SK-N-SH treated with all-trans-retinoic acid at 6 μM for 48 hours (cell line): ENCODE results near the gene SVIL.
"Not testable (repeated sequence)": the region's sequence is repeated elsewhere in the genome, so short reads cannot be mapped to it uniquely, and the experiment has no call there.

Experiments
- ATAC-seq: fragments of 200-7000 bp; cut with Tn5 transposase; 3 replicates; pipeline ENCODE4 v1.9.1; 2020; ENCODE audit warnings: mild to moderate bottlenecking, moderate library complexity
- ARNTL ChIP-seq: fragments of 450-650 bp; formaldehyde crosslinking; IDR thresholded peaks from 2 replicates; pipeline ENCODE4 v1.5.0; 2020; ENCODE audit warnings: low read depth, mild to moderate bottlenecking, moderate library complexity, borderline replicate concordance
- ISL1 ChIP-seq: fragments of 250-450 bp; sonication (Bioruptor Pico); IDR thresholded peaks from 2 replicates; pipeline ENCODE4 v2.1.2; 2022; ENCODE audit warnings: mild to moderate bottlenecking, moderate library complexity
- PPARA ChIP-seq: fragments of 250-450 bp; sonication (Bioruptor Pico); IDR thresholded peaks from 2 replicates; pipeline ENCODE4 v1.5.0; 2020; ENCODE audit warnings: mild to moderate bottlenecking, borderline replicate concordance
- RARB ChIP-seq: fragments of 250-450 bp; sonication (Bioruptor Pico); IDR thresholded peaks from 2 replicates; pipeline ENCODE4 v1.8.0; 2021; ENCODE audit warnings: mild to moderate bottlenecking, moderate library complexity
- TOX ChIP-seq: fragments of 250-450 bp; sonication (Bioruptor Pico); IDR thresholded peaks from 2 replicates; pipeline ENCODE4 v1.8.0; 2021; ENCODE audit warnings: mild to moderate bottlenecking, moderate library complexity, borderline replicate concordance
- ZFP3 ChIP-seq: fragments of 250-450 bp; sonication (Bioruptor Pico); IDR thresholded peaks from 2 replicates; pipeline ENCODE4 v1.5.0; 2020; ENCODE audit warnings: mild to moderate bottlenecking, moderate library complexity
- ZFP30 ChIP-seq: fragments of 450-650 bp; formaldehyde crosslinking; IDR thresholded peaks from 2 replicates; pipeline ENCODE4 v1.5.0; 2022; ENCODE audit warnings: mild to moderate bottlenecking, moderate library complexity
- ZNF565 ChIP-seq: fragments of 450-650 bp; formaldehyde crosslinking; conservative IDR thresholded peaks from 2 replicates; pipeline ENCODE4 v1.5.0; 2020; ENCODE audit warnings: low read depth, mild to moderate bottlenecking, moderate library complexity
- ZNF70 ChIP-seq: fragments of 450-650 bp; formaldehyde crosslinking; IDR thresholded peaks from 2 replicates; pipeline ENCODE4 v1.5.0; 2020; ENCODE audit warnings: mild to moderate bottlenecking, moderate library complexity
- ZNF8 ChIP-seq: fragments of 450-650 bp; formaldehyde crosslinking; IDR thresholded peaks from 2 replicates; pipeline ENCODE4 v1.5.0; 2020; ENCODE audit warnings: mild to moderate bottlenecking, moderate library complexity
- TF ChIP-seq, protein P1 (sequence below): fragments of 250-450 bp; sonication (Bioruptor Pico); IDR thresholded peaks from 2 replicates; pipeline ENCODE4 v1.8.0; 2021; ENCODE audit warnings: low read depth, mild to moderate bottlenecking, moderate library complexity, borderline replicate concordance
- TF ChIP-seq, protein P2 (sequence below): fragments of 250-450 bp; sonication (Bioruptor Pico); IDR thresholded peaks from 2 replicates; pipeline ENCODE4 v1.5.0; 2020; ENCODE audit warnings: mild to moderate bottlenecking, moderate library complexity
- TF ChIP-seq, protein P3 (sequence below): fragments of 250-450 bp; sonication (Bioruptor Pico); IDR thresholded peaks from 2 replicates; pipeline ENCODE4 v1.5.1; 2020; ENCODE audit warnings: low read depth, mild to moderate bottlenecking, moderate library complexity

Gene SVIL

DNA sequence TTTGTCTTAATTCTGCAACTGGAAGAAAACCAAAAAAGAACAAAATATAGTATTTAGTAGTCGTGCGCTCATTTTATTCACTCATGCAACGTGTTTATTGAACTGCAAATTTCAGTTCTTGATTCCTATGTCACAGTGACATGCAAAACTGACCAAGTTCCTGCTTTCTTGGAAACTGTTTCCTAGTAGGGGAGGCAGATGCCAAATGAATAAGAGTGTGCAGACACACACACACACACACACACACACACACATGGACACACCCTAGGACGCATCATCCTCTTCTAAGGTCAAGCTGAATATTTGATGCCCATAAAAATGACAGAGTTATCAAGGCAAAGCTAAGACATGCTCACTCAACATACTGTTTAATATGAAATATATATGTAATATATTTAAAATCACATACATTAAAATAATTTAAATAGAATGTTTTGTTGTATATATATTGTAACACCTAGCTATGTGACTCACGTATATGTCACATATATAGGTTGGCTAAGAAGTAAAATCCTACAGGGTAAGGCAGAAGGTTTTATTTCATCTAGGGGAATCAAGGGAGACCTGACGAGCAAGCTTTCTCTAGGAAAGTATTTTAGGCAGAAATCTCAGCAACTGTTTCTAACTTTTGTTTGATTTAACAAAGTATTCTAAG, 79.6 kb downstream of the SVIL start:
- no peak for ATAC-seq
- TF ChIP-seq ZNF8 (CRISPR knock-in tag) (no peak), ARNTL (no peak), PPARA (CRISPR knock-in tag) (no peak), RARB (CRISPR knock-in tag) (no peak), ZFP30 (CRISPR knock-in tag) (no peak), ZFP3 (CRISPR knock-in tag) (no peak), ZNF70 (no peak), ZNF565 (CRISPR knock-in tag) (no peak)
- TF ChIP-seq, protein P1, sequence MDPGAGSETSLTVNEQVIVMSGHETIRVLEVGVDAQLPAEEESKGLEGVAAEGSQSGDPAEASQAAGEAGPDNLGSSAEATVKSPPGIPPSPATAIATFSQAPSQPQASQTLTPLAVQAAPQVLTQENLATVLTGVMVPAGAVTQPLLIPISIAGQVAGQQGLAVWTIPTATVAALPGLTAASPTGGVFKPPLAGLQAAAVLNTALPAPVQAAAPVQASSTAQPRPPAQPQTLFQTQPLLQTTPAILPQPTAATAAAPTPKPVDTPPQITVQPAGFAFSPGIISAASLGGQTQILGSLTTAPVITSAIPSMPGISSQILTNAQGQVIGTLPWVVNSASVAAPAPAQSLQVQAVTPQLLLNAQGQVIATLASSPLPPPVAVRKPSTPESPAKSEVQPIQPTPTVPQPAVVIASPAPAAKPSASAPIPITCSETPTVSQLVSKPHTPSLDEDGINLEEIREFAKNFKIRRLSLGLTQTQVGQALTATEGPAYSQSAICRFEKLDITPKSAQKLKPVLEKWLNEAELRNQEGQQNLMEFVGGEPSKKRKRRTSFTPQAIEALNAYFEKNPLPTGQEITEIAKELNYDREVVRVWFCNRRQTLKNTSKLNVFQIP (CRISPR knock-in tag) = no peak
- TF ChIP-seq, protein P2, sequence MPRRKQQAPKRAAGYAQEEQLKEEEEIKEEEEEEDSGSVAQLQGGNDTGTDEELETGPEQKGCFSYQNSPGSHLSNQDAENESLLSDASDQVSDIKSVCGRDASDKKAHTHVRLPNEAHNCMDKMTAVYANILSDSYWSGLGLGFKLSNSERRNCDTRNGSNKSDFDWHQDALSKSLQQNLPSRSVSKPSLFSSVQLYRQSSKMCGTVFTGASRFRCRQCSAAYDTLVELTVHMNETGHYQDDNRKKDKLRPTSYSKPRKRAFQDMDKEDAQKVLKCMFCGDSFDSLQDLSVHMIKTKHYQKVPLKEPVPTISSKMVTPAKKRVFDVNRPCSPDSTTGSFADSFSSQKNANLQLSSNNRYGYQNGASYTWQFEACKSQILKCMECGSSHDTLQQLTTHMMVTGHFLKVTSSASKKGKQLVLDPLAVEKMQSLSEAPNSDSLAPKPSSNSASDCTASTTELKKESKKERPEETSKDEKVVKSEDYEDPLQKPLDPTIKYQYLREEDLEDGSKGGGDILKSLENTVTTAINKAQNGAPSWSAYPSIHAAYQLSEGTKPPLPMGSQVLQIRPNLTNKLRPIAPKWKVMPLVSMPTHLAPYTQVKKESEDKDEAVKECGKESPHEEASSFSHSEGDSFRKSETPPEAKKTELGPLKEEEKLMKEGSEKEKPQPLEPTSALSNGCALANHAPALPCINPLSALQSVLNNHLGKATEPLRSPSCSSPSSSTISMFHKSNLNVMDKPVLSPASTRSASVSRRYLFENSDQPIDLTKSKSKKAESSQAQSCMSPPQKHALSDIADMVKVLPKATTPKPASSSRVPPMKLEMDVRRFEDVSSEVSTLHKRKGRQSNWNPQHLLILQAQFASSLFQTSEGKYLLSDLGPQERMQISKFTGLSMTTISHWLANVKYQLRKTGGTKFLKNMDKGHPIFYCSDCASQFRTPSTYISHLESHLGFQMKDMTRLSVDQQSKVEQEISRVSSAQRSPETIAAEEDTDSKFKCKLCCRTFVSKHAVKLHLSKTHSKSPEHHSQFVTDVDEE = no peak
- TF ChIP-seq, protein P3, sequence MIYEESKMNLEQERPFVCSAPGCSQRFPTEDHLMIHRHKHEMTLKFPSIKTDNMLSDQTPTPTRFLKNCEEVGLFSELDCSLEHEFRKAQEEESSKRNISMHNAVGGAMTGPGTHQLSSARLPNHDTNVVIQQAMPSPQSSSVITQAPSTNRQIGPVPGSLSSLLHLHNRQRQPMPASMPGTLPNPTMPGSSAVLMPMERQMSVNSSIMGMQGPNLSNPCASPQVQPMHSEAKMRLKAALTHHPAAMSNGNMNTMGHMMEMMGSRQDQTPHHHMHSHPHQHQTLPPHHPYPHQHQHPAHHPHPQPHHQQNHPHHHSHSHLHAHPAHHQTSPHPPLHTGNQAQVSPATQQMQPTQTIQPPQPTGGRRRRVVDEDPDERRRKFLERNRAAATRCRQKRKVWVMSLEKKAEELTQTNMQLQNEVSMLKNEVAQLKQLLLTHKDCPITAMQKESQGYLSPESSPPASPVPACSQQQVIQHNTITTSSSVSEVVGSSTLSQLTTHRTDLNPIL (CRISPR knock-in tag) = no peak

DNA sequence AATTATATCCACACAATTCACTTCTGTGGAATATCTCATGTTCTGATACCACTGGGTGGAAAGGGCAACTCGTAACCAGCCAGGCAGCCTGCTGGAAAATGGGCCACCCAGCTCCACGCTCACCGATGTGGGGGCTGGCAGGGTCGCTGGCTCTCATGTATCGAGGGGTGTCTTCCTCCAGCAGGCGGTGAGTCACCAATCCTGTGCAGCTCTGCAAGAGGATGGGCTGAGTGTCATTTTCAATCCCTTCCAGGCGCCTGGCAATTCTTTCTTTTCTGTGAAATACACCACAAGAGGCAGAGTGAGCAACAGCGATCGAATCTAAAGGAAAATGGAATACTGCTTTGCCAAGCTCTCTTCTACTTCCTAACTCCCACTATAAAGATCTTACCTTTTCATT, 80.1 kb downstream of the SVIL start:
- TF ChIP-seq TOX (CRISPR knock-in tag) = no peak
- TF ChIP-seq, all 23 proteins: peak for 0
- peak; percentile 85 for ATAC-seq

DNA sequence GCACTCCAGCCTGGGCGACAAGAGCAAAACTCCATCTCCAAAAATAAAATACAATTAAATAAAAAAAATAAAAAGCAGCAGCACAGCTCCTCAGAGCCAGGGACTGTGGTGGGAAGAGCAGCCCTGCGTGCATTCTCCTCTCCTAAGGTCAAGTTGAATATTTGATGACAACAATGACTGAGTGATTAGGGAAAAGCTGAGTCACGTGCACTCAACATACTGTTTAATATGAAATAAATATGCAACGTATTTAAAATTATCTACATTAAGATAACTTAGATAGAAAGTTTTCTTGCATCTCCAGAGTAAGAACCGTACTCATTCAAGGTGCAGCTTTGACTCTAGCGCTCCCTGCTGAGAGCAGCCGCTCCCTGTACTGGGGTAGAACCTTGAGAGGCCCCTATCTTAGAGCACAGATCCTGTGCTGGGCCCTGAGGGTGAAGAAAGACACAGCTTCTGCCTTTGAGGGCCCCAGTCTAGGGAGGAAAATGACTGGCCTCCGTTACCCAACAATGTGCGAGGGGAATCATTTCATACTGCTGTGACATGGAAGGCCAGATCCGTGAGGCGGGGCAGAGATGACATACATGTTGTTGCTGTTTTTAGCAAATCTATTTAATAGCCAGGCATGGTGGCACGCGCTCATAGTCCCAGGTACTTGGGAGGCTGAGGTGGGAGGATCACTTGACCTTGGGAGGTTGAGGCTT, 81.1 kb downstream of the SVIL start:
- ATAC-seq = peak; percentile 10; the same call in 1 of the 3 replicates
- TF ChIP-seq ISL1 (CRISPR knock-in tag) (no peak), ZNF8 (CRISPR knock-in tag) (no peak), ZFP30 (CRISPR knock-in tag) (no peak)
- TF ChIP-seq, protein P3 (CRISPR knock-in tag) = no peak
- TF ChIP-seq, protein P2 = no peak

DNA sequence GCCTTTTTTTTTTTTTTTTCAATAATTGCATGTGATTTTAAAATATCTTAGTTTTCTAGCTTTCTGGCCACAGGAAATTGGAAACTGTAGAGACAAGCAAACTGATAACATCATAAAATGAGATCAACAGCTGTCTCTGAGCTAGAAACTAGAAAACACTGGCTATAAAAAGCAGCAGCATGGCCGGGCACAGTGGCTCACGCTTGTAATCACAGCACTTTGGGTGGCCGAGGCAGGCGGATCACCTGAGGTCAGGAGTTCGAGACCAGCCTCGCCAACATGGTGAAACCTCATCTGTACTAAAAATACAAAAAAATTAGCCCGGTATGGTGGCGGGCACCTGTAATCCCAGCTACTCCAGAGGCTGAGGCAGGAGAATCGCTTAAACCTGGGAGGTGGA, 81.7 kb downstream of the SVIL start:
- ATAC-seq = not testable (repeated sequence)

DNA sequence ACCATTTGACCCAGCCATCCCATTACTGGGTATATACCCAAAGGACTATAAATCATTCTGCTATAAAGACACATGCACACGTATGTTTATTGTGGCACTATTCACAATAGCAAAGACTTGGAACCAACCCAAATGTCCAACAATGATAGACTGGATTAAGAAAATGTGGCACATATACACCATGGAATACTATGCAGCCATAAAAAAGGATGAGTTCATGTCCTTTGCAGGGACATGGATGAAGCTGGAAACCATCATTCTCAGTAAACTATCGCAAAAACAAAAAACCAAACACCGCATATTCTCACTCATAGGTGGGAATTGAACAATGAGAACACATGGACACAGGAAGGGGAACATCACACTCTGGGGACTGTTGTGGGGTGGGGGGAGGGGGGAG, 85.3 kb downstream of the SVIL start:
- ATAC-seq = not testable (repeated sequence)
